Activated naive CD8-positive, alpha-beta T cell treated with anti-CD3 and anti-CD28 coated beads, Interleukin-2, amount 10 ng/mL, durations not matched to agents 7 days and 5 days (primary cell): Measurements from ENCODE around the gene TMEM43. TPM values are rescaled to one million over a fixed set of nuclear protein-coding genes. Genes with fewer than 3 reads are reported as not detected.
"Not testable (repeated sequence)": the region's sequence is repeated elsewhere in the genome, so short reads cannot be mapped to it uniquely, and the experiment has no call there.

Source experiments
- ATAC-seq: fragments of 150-1000 bp; cut with Tn5 transposase; one replicate; pipeline ENCODE4 v1.10.0; 2021; ENCODE audit warnings: low read depth, moderate library complexity
- POLR2A ChIA-PET: fragments of 350-600 bp; sonication (Branson Sonifier 250); formaldehyde crosslinking; loops from one replicate; lab custom pipeline; 2021; ENCODE audit warnings: antibody characterized with exemption; lab: Charles Lee
- DNase-seq: peaks from one replicate; pipeline ENCODE4 v3.0.0; 2021
- H3K27ac Mint-ChIP-seq: one replicate; pipeline ENCODE4 v1.8.0; 2022; ENCODE audit warnings: mild to moderate bottlenecking, mixed read lengths
- H3K27me3 Mint-ChIP-seq: one replicate; pipeline ENCODE4 v1.8.0; 2022; ENCODE audit warnings: mild to moderate bottlenecking, moderate library complexity, mixed read lengths
- H3K36me3 Mint-ChIP-seq: one replicate; pipeline ENCODE4 v1.8.0; 2021; ENCODE audit warnings: mild to moderate bottlenecking, mixed read lengths
- H3K4me1 Mint-ChIP-seq: one replicate; pipeline ENCODE4 v1.8.0; 2021; ENCODE audit warnings: mixed read lengths
- H3K4me3 Mint-ChIP-seq: one replicate; pipeline ENCODE4 v1.8.0; 2022; ENCODE audit warnings: mild to moderate bottlenecking, moderate library complexity, mixed read lengths
- H3K9me3 Mint-ChIP-seq: one replicate; pipeline ENCODE4 v1.8.0; 2021; ENCODE audit warnings: mixed read lengths
- total RNA-seq, 2 experiments: library from RNA; stranded (reverse); gene quantifications; one replicate each; pipeline ENCODE4 v1.2.3, GENCODE V29; 2021

TMEM43 gene
- 10 to 100 TPM; 44.4 to 47.0 TPM for total RNA-seq

GRCh38 chr3:14124615-14125192, at the start of gene TMEM43, which contains the start of gene CHCHD4:
Gene TMEM43 (plus strand): TSS chr3:14125052. CDS start chr3:14125194, 142 bp downstream.
Gene CHCHD4 (minus strand): TSS chr3:14124870. CDS start chr3:14124676, 194 bp downstream.
- Mint-ChIP-seq H3K36me3 (peaks cover 29% of the 10 kb centered on the region), H3K4me1 (peaks cover 52% of the 10 kb centered on the region), H3K27ac (peak within 1 kb of the TSS; percentile 92), H3K27me3 (no peaks in the 10 kb centered on the region), H3K9me3 (no peaks in the 10 kb centered on the region), H3K4me3 (peak within 1 kb of the TSS; percentile 95)
- POLR2A ChIA-PET: interaction anchor here (1.0 to 3.8 kb wide), 10 partner anchors 9 to 307 kb away, joined by 3 to 48 read pairs (median 4); partner anchors contain the start of genes LSM3, SLC6A6 and XPC
- ATAC-seq (peak; percentile 92), DNase-seq (peak; percentile 96)

- ATAC-seq, H3K4me1 Mint-ChIP-seq, H3K36me3 Mint-ChIP-seq, H3K4me3 Mint-ChIP-seq, DNase-seq, H3K27ac Mint-ChIP-seq, POLR2A ChIA-PET, H3K9me3 Mint-ChIP-seq: not testable (repeated sequence)
- peaks cover 10% of the 10 kb centered on the region for H3K27me3 Mint-ChIP-seq
Measured at GRCh38 chr3:14075233-14075632, 49.6 kb upstream of the TMEM43 start.

GRCh38 chr3:14077310-14077709, 47.5 kb upstream of the TMEM43 start:
- POLR2A ChIA-PET: no interaction called here
- Mint-ChIP-seq H3K9me3 (peaks cover 11% of the 10 kb centered on the region), H3K27me3 (peaks cover 8% of the 10 kb centered on the region), H3K4me3 (no peak overlapping the region), H3K36me3 (peaks cover 4% of the 10 kb centered on the region), H3K4me1 (peaks cover 2% of the 10 kb centered on the region), H3K27ac (no peak overlapping the region)
- no peak for ATAC-seq
- DNase-seq: no peak

- POLR2A ChIA-PET: interaction anchor here (0.6 kb wide), 1 partner anchor 244 kb away, joined by 5 read pairs; no protein-coding TSS in a partner anchor
- H3K9me3 Mint-ChIP-seq: peaks cover 11% of the 10 kb centered on the region
- H3K36me3 Mint-ChIP-seq: peaks cover 4% of the 10 kb centered on the region
- DNase-seq: no peak
- no peak for ATAC-seq
- peak overlapping the region; percentile 17 for H3K4me3 Mint-ChIP-seq
- H3K27me3 Mint-ChIP-seq: peaks cover 3% of the 10 kb centered on the region
- peak overlapping the region; percentile 28 for H3K27ac Mint-ChIP-seq
- peaks cover 4% of the 10 kb centered on the region for H3K4me1 Mint-ChIP-seq
Measured at GRCh38 chr3:14082108-14082657, 42.7 kb upstream of the TMEM43 start.

- DNase-seq, H3K36me3 Mint-ChIP-seq, H3K27me3 Mint-ChIP-seq, POLR2A ChIA-PET, H3K9me3 Mint-ChIP-seq, ATAC-seq, H3K4me3 Mint-ChIP-seq, H3K4me1 Mint-ChIP-seq, H3K27ac Mint-ChIP-seq: not testable (repeated sequence)
Measured at GRCh38 chr3:14087461-14087860, 37.4 kb upstream of the TMEM43 start.

GRCh38 chr3:14091959-14092358, 32.9 kb upstream of the TMEM43 start:
- peaks cover 19% of the 10 kb centered on the region for H3K27me3 Mint-ChIP-seq
- not testable (repeated sequence) for H3K9me3 Mint-ChIP-seq

GRCh38 chr3:14092464-14092863, 32.4 kb upstream of the TMEM43 start:
- Mint-ChIP-seq H3K27me3 (peaks cover 19% of the 10 kb centered on the region), H3K4me1 (no peaks in the 10 kb centered on the region), H3K36me3 (no peaks in the 10 kb centered on the region), H3K27ac (no peak overlapping the region), H3K4me3 (no peak overlapping the region), H3K9me3 (peaks cover 6% of the 10 kb centered on the region)
- ATAC-seq (no peak), DNase-seq (no peak)
- POLR2A ChIA-PET: no interaction called here

More at GRCh38 chr3:14091959-14092358, 32.9 kb upstream of the TMEM43 start:
- H3K4me1 Mint-ChIP-seq, DNase-seq, H3K4me3 Mint-ChIP-seq, ATAC-seq, H3K36me3 Mint-ChIP-seq, POLR2A ChIA-PET, H3K27ac Mint-ChIP-seq: not testable (repeated sequence)

GRCh38 chr3:14093831-14094230, 31.0 kb upstream of the TMEM43 start:
- Mint-ChIP-seq H3K27me3 (peaks cover 21% of the 10 kb centered on the region), H3K4me1 (no peaks in the 10 kb centered on the region), H3K36me3 (no peaks in the 10 kb centered on the region), H3K27ac (no peak overlapping the region), H3K9me3 (peaks cover 4% of the 10 kb centered on the region), H3K4me3 (no peak overlapping the region)
- ATAC-seq (no peak), DNase-seq (no peak)
- POLR2A ChIA-PET: no interaction called here

- Mint-ChIP-seq H3K4me1 (no peaks in the 10 kb centered on the region), H3K4me3 (no peak overlapping the region), H3K27me3 (peaks cover 24% of the 10 kb centered on the region), H3K27ac (no peak overlapping the region), H3K36me3 (no peaks in the 10 kb centered on the region), H3K9me3 (no peaks in the 10 kb centered on the region)
- POLR2A ChIA-PET: no interaction called here
- ATAC-seq (no peak), DNase-seq (no peak)
Measured at GRCh38 chr3:14096742-14097141, 28.1 kb upstream of the TMEM43 start.

- DNase-seq (no peak), ATAC-seq (no peak)
- POLR2A ChIA-PET: no interaction called here
- no peak overlapping the region for H3K27ac Mint-ChIP-seq
- no peaks in the 10 kb centered on the region for H3K36me3 Mint-ChIP-seq
- H3K4me1 Mint-ChIP-seq: no peaks in the 10 kb centered on the region
- H3K4me3 Mint-ChIP-seq: no peak overlapping the region
- H3K27me3 Mint-ChIP-seq: peaks cover 30% of the 10 kb centered on the region
- H3K9me3 Mint-ChIP-seq: no peaks in the 10 kb centered on the region
Measured at GRCh38 chr3:14097616-14098391, 27.0 kb upstream of the TMEM43 start.

- peaks cover 19% of the 10 kb centered on the region for H3K36me3 Mint-ChIP-seq
- POLR2A ChIA-PET, DNase-seq, H3K4me1 Mint-ChIP-seq, H3K4me3 Mint-ChIP-seq, H3K27me3 Mint-ChIP-seq, H3K27ac Mint-ChIP-seq, ATAC-seq, H3K9me3 Mint-ChIP-seq: not testable (repeated sequence)
Measured at GRCh38 chr3:14109821-14110220, 15.0 kb upstream of the TMEM43 start.

- Mint-ChIP-seq H3K27ac (no peak overlapping the region), H3K4me1 (no peaks in the 10 kb centered on the region), H3K36me3 (peaks cover 19% of the 10 kb centered on the region), H3K4me3 (no peak overlapping the region), H3K9me3 (no peaks in the 10 kb centered on the region), H3K27me3 (peaks cover 3% of the 10 kb centered on the region)
- DNase-seq (no peak), ATAC-seq (no peak)
- POLR2A ChIA-PET: no interaction called here
Measured at GRCh38 chr3:14110699-14111098, 14.2 kb upstream of the TMEM43 start.

- H3K4me1 Mint-ChIP-seq: no peaks in the 10 kb centered on the region
- POLR2A ChIA-PET: no interaction called here
- H3K27me3 Mint-ChIP-seq: no peaks in the 10 kb centered on the region
- ATAC-seq (no peak), DNase-seq (no peak)
- no peaks in the 10 kb centered on the region for H3K9me3 Mint-ChIP-seq
- H3K4me3 Mint-ChIP-seq: no peak overlapping the region
- H3K27ac Mint-ChIP-seq: no peak overlapping the region
- peaks cover 19% of the 10 kb centered on the region for H3K36me3 Mint-ChIP-seq
Measured at GRCh38 chr3:14113965-14114635, 10.8 kb upstream of the TMEM43 start.
